HepG2 (cell line): ENCODE results near the gene ITPRIPL1. TPM values are rescaled to one million over a fixed set of nuclear protein-coding genes. Genes with fewer than 3 reads are reported as not detected.

Experiments used
- ATAC-seq: fragments of 200-7000 bp; cut with Tn5 transposase; 3 replicates; pipeline ENCODE4 v1.9.1; 2020; ENCODE audit warnings: mild to moderate bottlenecking, moderate library complexity
- BruUV-seq: library from RNA; stranded (reverse); fragments of 400-500 nt; replicated peaks from 2 replicates; lab custom pipeline; 2021; lab: Mats Ljungman, UMichigan
- CTCF ChIA-PET: fragments of 300-600 bp; formaldehyde crosslinking; extraction: SDS; loops from one replicate; lab custom pipeline; 2021; ENCODE audit warnings: low total read pairs, inconsistent platforms, low intra/inter-chr PET ratio; lab: Yijun Ruan, JAX
- POLR2A ChIA-PET: fragments of 350-600 bp; sonication (Branson Sonifier 250); formaldehyde crosslinking; loops from one replicate; lab custom pipeline; 2020; ENCODE audit warnings: antibody characterized with exemption, inconsistent platforms; lab: Yijun Ruan, JAX
- DNase-seq: peaks from one replicate; pipeline ENCODE4 v3.0.0-alpha.2; 2015; ENCODE audit warnings: low spot score
- FAIRE-seq: peaks from 3 replicates; lab custom pipeline; 2011; peaks lifted over from hg19 to GRCh38; lab: Jason Lieb, UNC
- H2AFZ ChIP-seq: one replicate; pipeline ENCODE4 v1.6.1; 2011; ENCODE audit warnings: low read length, inconsistent platforms
- H3K27ac ChIP-seq: fragments of 300-600 bp; 3 replicates; pipeline ENCODE4 v1.8.0; 2011; ENCODE audit warnings: mixed run types, mild to moderate bottlenecking, mixed read lengths, low read length, inconsistent platforms; ENCODE audit not compliant: insufficient read depth; ENCODE audit errors: extremely low read length
- H3K27me3 ChIP-seq, 2 experiments: fragments of 200-600 bp in 1 of 2; 2 replicates in 1 of 2; 3 replicates in 1 of 2; pipeline versions ENCODE4 v1.6.0 to v1.8.0; 2011; ENCODE audit warnings: low read length in 2 of 2, mild to moderate bottlenecking in 2 of 2, moderate library complexity in 2 of 2, inconsistent platforms in 1 of 2; ENCODE audit not compliant: insufficient read depth in 2 of 2, control insufficient read depth in 1 of 2
- H3K36me3 ChIP-seq, 2 experiments: fragments of 200-600 bp in 1 of 2; replicated peaks in 1 of 2; 2 replicates in 1 of 2; 3 replicates in 1 of 2; pipeline versions ENCODE4 v1.5.1 to v1.8.0; 2011; ENCODE audit warnings: low read length in 2 of 2, inconsistent platforms in 1 of 2; ENCODE audit not compliant: insufficient read depth in 2 of 2, control insufficient read depth in 1 of 2
- H3K4me1 ChIP-seq: 2 replicates; pipeline ENCODE4 v1.5.1; 2012; ENCODE audit warnings: low read length, inconsistent platforms; ENCODE audit not compliant: insufficient read depth
- H3K4me2 ChIP-seq: 2 replicates; pipeline ENCODE4 v1.6.0; 2011; ENCODE audit warnings: low read depth, low read length, inconsistent platforms
- H3K4me3 ChIP-seq, 3 experiments: fragments of 200-600 bp in 1 of 3; sonication (generic), shearing (Covaris generic) in 1 of 3; replicated peaks in 1 of 3; 2 replicates each; pipeline ENCODE4 v1.5.1; 2011 to 2016; ENCODE audit warnings: low read length in 3 of 3, inconsistent platforms in 2 of 3, low read depth in 2 of 3, mild to moderate bottlenecking in 2 of 3, control low read depth in 1 of 3, mixed read lengths in 1 of 3; ENCODE audit not compliant: insufficient read depth in 1 of 3
- H3K79me2 ChIP-seq: one replicate; pipeline ENCODE4 v1.6.1; 2011; ENCODE audit warnings: low read length, inconsistent platforms; ENCODE audit not compliant: insufficient read depth
- H3K9ac ChIP-seq: 2 replicates; pipeline ENCODE4 v1.6.0; 2011; ENCODE audit warnings: mild to moderate bottlenecking, low read depth, low read length, inconsistent platforms; ENCODE audit not compliant: insufficient read depth
- H3K9me3 ChIP-seq: 2 replicates; pipeline ENCODE4 v1.5.1; 2012; ENCODE audit warnings: mild to moderate bottlenecking, low read length
- H4K20me1 ChIP-seq: 2 replicates; pipeline ENCODE4 v1.6.0; 2011; ENCODE audit warnings: inconsistent platforms, mild to moderate bottlenecking, low read length, moderate library complexity; ENCODE audit not compliant: insufficient read depth
- CCAR2 ChIP-seq: fragments of 200-400 bp; formaldehyde crosslinking; optimal IDR thresholded peaks from 2 replicates; pipeline ENCODE3; 2018; ENCODE audit warnings: low read depth, mild to moderate bottlenecking, low read length, moderate library complexity
- CEBPB ChIP-seq: IDR thresholded peaks from 2 replicates; pipeline ENCODE4 v1.6.1; 2011; ENCODE audit warnings: low read depth, low read length, improper control_type of control experiment, borderline replicate concordance
- ESRRA ChIP-seq: sonication (generic); formaldehyde crosslinking; IDR thresholded peaks from 2 replicates; pipeline ENCODE4 v1.5.1; 2020; ENCODE audit warnings: mild to moderate bottlenecking, low read depth, missing genetic modification reagents
- GPN1 ChIP-seq: sonication (generic); formaldehyde crosslinking; IDR thresholded peaks from 2 replicates; pipeline ENCODE4 v1.5.1; 2020; ENCODE audit warnings: missing genetic modification reagents, borderline replicate concordance
- JUNB ChIP-seq: sonication (generic); formaldehyde crosslinking; IDR thresholded peaks from 2 replicates; pipeline ENCODE4 v1.8.0; 2022; ENCODE audit warnings: missing genetic modification reagents, mild to moderate bottlenecking, borderline replicate concordance
- LCORL ChIP-seq, 2 experiments: fragments of 450-650 bp in 1 of 2; sonication (generic) in 1 of 2; formaldehyde crosslinking in 1 of 2; IDR thresholded peaks; 2 replicates each; pipeline versions ENCODE4 v1.5.0 to v1.6.1; 2017 to 2020; ENCODE audit warnings: antibody characterized with exemption in 1 of 2, missing genetic modification reagents in 1 of 2
- NPAS2 ChIP-seq: sonication (generic); formaldehyde crosslinking; IDR thresholded peaks from 2 replicates; pipeline ENCODE4 v1.8.0; 2022; ENCODE audit warnings: mild to moderate bottlenecking, missing genetic modification reagents, borderline replicate concordance
- RFX5 ChIP-seq: IDR thresholded peaks from 2 replicates; pipeline ENCODE4 v1.6.1; 2011; ENCODE audit warnings: low read depth, low read length, improper control_type of control experiment
- ZNF329 ChIP-seq: sonication (generic); formaldehyde crosslinking; IDR thresholded peaks from 2 replicates; pipeline ENCODE4 v1.9.0; 2021; ENCODE audit warnings: low read depth, mild to moderate bottlenecking, missing genetic modification reagents
- ZNF556 ChIP-seq: sonication (generic); formaldehyde crosslinking; IDR thresholded peaks from 2 replicates; pipeline ENCODE4 v1.4.0; 2020; ENCODE audit warnings: mild to moderate bottlenecking, missing genetic modification reagents, borderline replicate concordance
- ZNF619 ChIP-seq: sonication (generic); formaldehyde crosslinking; IDR thresholded peaks from 2 replicates; pipeline ENCODE4 v1.4.0; 2020; ENCODE audit warnings: mild to moderate bottlenecking, missing genetic modification reagents
- WGBS: methylation state at CpG from one replicate; pipeline ENCODE4 v1.1.6; 2017; ENCODE audit warnings: low lambda C conversion rate; 5-methylcytosine and 5-hydroxymethylcytosine counted together
- in situ Hi-C: cut with HindIII; loops from 2 replicates; pipeline ENCODE4 v1.10.0; 2017; ENCODE audit warnings: low pct_unique_long_range_greater_than_20kb; ENCODE audit not compliant: extremely low pct_ligation_motif_present
- intact Hi-C: fragments of 100-400 bp; cut with micrococcal nuclease; formaldehyde crosslinking; loops from one replicate; pipeline ENCODE4 v1.10.0; 2022; ENCODE audit not compliant: unreplicated experiment
- polyA plus RNA-seq, 8 experiments: library from polyadenylated mRNA; depleted of rRNA in 3 of 8; stranded (reverse) in 7 of 8; unstranded in 1 of 8; fragments of >200 nt; fragmentation: Illumina TruSeq in 4 of 8; extraction: Trizol in 4 of 8; gene quantifications; 2 replicates each; pipeline versions ENCODE4 v1.2.1 to v1.2.3, GENCODE V29; 2011 to 2016; ENCODE audit warnings: low read depth in 4 of 8, missing spikeins in 1 of 8, mixed read lengths in 1 of 8; ENCODE audit not compliant: insufficient read depth in 1 of 8
- total RNA-seq, 5 experiments: library from RNA; depleted of rRNA; stranded (reverse); fragments of >200 nt; fragmentation: Illumina TruSeq; extraction: Trizol; gene quantifications; 2 replicates each; pipeline ENCODE4 v1.2.3, GENCODE V29; 2016; ENCODE audit warnings: low read depth in 1 of 5
- TF ChIP-seq, protein P1 (sequence below): sonication (generic); formaldehyde crosslinking; IDR thresholded peaks from 2 replicates; pipeline ENCODE4 v1.5.0; 2020; ENCODE audit warnings: mild to moderate bottlenecking, missing genetic modification reagents
- TF ChIP-seq, protein P2 (sequence below): IDR thresholded peaks from 2 replicates; pipeline ENCODE4 v1.6.1; 2016; ENCODE audit warnings: mild to moderate bottlenecking
- TF ChIP-seq, protein P3 (sequence below): sonication (generic); IDR thresholded peaks from 2 replicates; pipeline ENCODE4 v1.6.1; 2016; ENCODE audit warnings: low read depth, borderline replicate concordance

The ITPRIPL1 gene
- total and polyA plus RNA-seq, 2 of the 13 experiments (the other 11 are each of a cell fraction or from before 2014, with no cell fraction given) = 4.3 to 11.7 TPM

DNA sequence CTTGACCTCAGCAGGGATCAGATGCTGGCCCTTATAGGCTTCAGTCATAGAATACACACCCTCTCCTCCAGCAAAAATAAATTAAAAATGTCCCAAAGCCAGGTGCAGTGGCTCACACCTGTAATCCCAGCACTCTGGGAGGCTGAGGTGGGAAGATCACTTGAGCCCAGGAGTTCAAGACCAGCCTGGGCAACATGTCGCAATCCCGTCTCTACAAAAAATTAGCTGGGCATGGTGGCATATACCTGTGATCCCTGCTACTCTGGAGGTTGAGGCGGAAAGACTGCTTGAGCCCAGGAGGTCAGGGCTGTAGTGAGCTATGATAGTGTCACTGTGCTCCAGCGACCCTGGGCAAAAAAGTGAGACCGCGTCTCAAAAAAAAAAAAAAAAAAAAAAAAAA is 4.8 kb downstream of the ITPRIPL1 start:
- H3K4me1 ChIP-seq = peaks cover 28% of the 10 kb centered on the region
- WGBS = 96% methylated on average over 6 of the region's 6 CpGs
- no peak overlapping the region for H3K27ac ChIP-seq
- H2AFZ ChIP-seq = no peak overlapping the region
- in situ Hi-C loops = no loop called here
- intact Hi-C loops = loop anchor here (10.0 kb wide), 1 partner anchor 125 kb away; the partner anchor contains the start of gene STARD7
- H3K4me2 ChIP-seq = no peak overlapping the region
- H3K36me3 ChIP-seq = peaks cover 5 to 15% of the 10 kb centered on the region in 2 experiments; a peak in 4 of 5 replicates
- ChIA-PET CTCF (no interaction called here), POLR2A (interaction anchor here (0.6 to 1.4 kb wide), 2 partner anchors 24 to 71 kb away, joined by 3 to 4 read pairs; no protein-coding TSS in a partner anchor)
- no peak overlapping the region for H3K4me3 ChIP-seq
- no peaks in the 10 kb centered on the region for H3K79me2 ChIP-seq
- H3K9ac ChIP-seq = no peak overlapping the region
- no TSS peak for BruUV-seq
- FAIRE-seq (no peak), ATAC-seq (no peak), DNase-seq (no peak)
- TF ChIP-seq CEBPB = peak; percentile 69
- no peak for TF ChIP-seq ESRRA
- no peaks in the 10 kb centered on the region for H3K9me3 ChIP-seq
- H4K20me1 ChIP-seq = no peaks in the 10 kb centered on the region
- H3K27me3 ChIP-seq = no peaks in the 10 kb centered on the region

DNA sequence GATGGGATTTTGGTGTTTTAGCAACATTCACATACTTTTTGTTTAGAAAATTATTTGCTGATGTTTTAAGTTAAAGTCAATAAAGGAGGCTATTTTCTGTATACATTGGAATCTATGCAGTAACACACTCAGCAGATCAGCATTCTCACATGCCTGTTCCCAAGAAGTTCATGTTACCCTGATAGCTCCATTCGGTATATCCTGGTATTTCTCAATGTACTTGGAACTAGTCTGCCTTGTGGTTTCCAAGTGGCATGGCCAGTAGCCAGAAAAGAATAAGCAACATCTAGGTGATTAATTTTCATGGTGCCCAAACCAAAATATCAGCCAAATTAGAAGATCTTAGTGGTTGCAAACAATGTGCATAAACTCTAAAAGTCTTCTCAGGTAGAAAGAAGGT is 5.3 kb downstream of the ITPRIPL1 start:
- peaks cover 2% of the 10 kb centered on the region for H3K79me2 ChIP-seq
- POLR2A ChIA-PET = interaction anchor here (0.6 to 1.4 kb wide), 2 partner anchors 24 to 71 kb away, joined by 3 to 4 read pairs; no protein-coding TSS in a partner anchor
- CTCF ChIA-PET = no interaction called here
- no TSS peak for BruUV-seq
- intact Hi-C loops = no loop called here
- DNase-seq (no peak), FAIRE-seq (no peak), ATAC-seq (no peak)
- H3K36me3 ChIP-seq = peaks cover 5 to 15% of the 10 kb centered on the region in 2 experiments; a peak in 4 of 5 replicates
- no peak overlapping the region for H3K27ac ChIP-seq
- no peak overlapping the region for H2AFZ ChIP-seq
- no peaks in the 10 kb centered on the region for H3K9me3 ChIP-seq
- no peaks in the 10 kb centered on the region for H3K27me3 ChIP-seq
- no peak overlapping the region for H3K4me2 ChIP-seq
- in situ Hi-C loops = no loop called here
- no peaks in the 10 kb centered on the region for H4K20me1 ChIP-seq
- H3K9ac ChIP-seq = no peak overlapping the region
- 96% methylated on average over 1 of the region's 1 CpG for WGBS
- peaks cover 30% of the 10 kb centered on the region for H3K4me1 ChIP-seq
- H3K4me3 ChIP-seq = no peak overlapping the region
- TF ChIP-seq ZNF556 = no peak
- TF ChIP-seq, protein P1, sequence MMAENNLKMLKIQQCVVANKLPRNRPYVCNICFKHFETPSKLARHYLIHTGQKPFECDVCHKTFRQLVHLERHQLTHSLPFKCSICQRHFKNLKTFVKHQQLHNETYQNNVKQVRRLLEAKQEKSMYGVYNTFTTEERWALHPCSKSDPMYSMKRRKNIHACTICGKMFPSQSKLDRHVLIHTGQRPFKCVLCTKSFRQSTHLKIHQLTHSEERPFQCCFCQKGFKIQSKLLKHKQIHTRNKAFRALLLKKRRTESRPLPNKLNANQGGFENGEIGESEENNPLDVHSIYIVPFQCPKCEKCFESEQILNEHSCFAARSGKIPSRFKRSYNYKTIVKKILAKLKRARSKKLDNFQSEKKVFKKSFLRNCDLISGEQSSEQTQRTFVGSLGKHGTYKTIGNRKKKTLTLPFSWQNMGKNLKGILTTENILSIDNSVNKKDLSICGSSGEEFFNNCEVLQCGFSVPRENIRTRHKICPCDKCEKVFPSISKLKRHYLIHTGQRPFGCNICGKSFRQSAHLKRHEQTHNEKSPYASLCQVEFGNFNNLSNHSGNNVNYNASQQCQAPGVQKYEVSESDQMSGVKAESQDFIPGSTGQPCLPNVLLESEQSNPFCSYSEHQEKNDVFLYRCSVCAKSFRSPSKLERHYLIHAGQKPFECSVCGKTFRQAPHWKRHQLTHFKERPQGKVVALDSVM (CRISPR knock-in tag) = no peak
- TF ChIP-seq ZNF329 (CRISPR knock-in tag) = no peak
- no peak for TF ChIP-seq RFX5
- TF ChIP-seq, protein P2, sequence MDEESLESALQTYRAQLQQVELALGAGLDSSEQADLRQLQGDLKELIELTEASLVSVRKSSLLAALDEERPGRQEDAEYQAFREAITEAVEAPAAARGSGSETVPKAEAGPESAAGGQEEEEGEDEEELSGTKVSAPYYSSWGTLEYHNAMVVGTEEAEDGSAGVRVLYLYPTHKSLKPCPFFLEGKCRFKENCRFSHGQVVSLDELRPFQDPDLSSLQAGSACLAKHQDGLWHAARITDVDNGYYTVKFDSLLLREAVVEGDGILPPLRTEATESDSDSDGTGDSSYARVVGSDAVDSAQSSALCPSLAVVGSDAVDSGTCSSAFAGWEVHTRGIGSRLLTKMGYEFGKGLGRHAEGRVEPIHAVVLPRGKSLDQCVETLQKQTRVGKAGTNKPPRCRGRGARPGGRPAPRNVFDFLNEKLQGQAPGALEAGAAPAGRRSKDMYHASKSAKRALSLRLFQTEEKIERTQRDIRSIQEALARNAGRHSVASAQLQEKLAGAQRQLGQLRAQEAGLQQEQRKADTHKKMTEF (CRISPR knock-in tag) = no peak
- no peak for TF ChIP-seq CCAR2
- TF ChIP-seq, protein P3, sequence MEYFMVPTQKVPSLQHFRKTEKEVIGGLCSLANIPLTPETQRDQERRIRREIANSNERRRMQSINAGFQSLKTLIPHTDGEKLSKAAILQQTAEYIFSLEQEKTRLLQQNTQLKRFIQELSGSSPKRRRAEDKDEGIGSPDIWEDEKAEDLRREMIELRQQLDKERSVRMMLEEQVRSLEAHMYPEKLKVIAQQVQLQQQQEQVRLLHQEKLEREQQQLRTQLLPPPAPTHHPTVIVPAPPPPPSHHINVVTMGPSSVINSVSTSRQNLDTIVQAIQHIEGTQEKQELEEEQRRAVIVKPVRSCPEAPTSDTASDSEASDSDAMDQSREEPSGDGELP = no peak
- no peak for TF ChIP-seq JUNB (CRISPR knock-in tag)
- no peak for TF ChIP-seq NPAS2 (CRISPR knock-in tag)
- no peak for TF ChIP-seq ZNF619 (CRISPR knock-in tag)
- TF ChIP-seq GPN1 = no peak
- TF ChIP-seq LCORL (IDR thresholded peaks at IDR 0.05) = no peak
- TF ChIP-seq LCORL (CRISPR knock-in tag; IDR thresholded peaks at IDR 0.05) = no peak
